Naive thymus-derived CD4-positive, alpha-beta T cell (primary cell): ENCODE results near the gene PTPRN2. TPM values are rescaled to one million over a fixed set of nuclear protein-coding genes. Genes with fewer than 3 reads are reported as not detected.
"Not testable (repeated sequence)": the region's sequence is repeated elsewhere in the genome, so short reads cannot be mapped to it uniquely, and the experiment has no call there.

ENCODE experiments used
- ATAC-seq: fragments of 150-1000 bp; cut with Tn5 transposase; 2 replicates; pipeline ENCODE4 v1.10.0; 2021; ENCODE audit warnings: mild to moderate bottlenecking, moderate library complexity
- CTCF ChIA-PET: fragments of 350-600 bp; sonication (Branson Sonifier 250); formaldehyde crosslinking; loops from one replicate; lab custom pipeline; 2021; ENCODE audit warnings: antibody characterized with exemption; lab: Charles Lee
- POLR2A ChIA-PET: fragments of 350-600 bp; sonication (Branson Sonifier 250); formaldehyde crosslinking; loops from one replicate; lab custom pipeline; 2021; ENCODE audit warnings: antibody characterized with exemption, inconsistent platforms; lab: Charles Lee
- DNase-seq, 9 donors: peaks; one replicate each; pipeline versions ENCODE4 v3.0.0 to v3.0.0-alpha.2; 2020 to 2022; ENCODE audit warnings: mixed read lengths in 1 of 9
- H3K27ac ChIP-seq: one replicate; pipeline ENCODE4 v1.7.0; 2013; ENCODE audit warnings: mild to moderate bottlenecking, low read depth, low read length, moderate library complexity
- H3K27me3 ChIP-seq, 2 donors: one replicate each; pipeline ENCODE4 v1.7.0; 2013; ENCODE audit warnings: low read length in 2 of 2, mild to moderate bottlenecking in 2 of 2, moderate library complexity in 2 of 2; ENCODE audit not compliant: control insufficient read depth in 2 of 2, insufficient read depth in 2 of 2
- H3K36me3 ChIP-seq, 3 experiments: 1 replicate in 2 of 3; 2 replicates in 1 of 3; pipeline ENCODE4 v1.7.0; 2013; ENCODE audit warnings: low read length in 3 of 3, mild to moderate bottlenecking in 3 of 3, moderate library complexity in 1 of 3; ENCODE audit not compliant: insufficient read depth in 3 of 3, control insufficient read depth in 2 of 3
- H3K4me1 ChIP-seq, 2 donors: one replicate each; pipeline ENCODE4 v1.7.0; 2013; ENCODE audit warnings: low read length in 2 of 2, mild to moderate bottlenecking in 2 of 2, moderate library complexity in 1 of 2; ENCODE audit not compliant: control insufficient read depth in 2 of 2, insufficient read depth in 2 of 2
- H3K4me3 ChIP-seq: 2 replicates; pipeline ENCODE4 v1.7.0; 2013; ENCODE audit warnings: mild to moderate bottlenecking, low read length
- H3K9me3 ChIP-seq, 3 experiments: 1 replicate in 2 of 3; 2 replicates in 1 of 3; pipeline ENCODE4 v1.7.0; 2013; ENCODE audit warnings: low read length in 3 of 3; ENCODE audit not compliant: control insufficient read depth in 2 of 3
- H3K27ac Mint-ChIP-seq, 9 donors: one replicate each; pipeline ENCODE4 v1.8.0; 2020 to 2022; ENCODE audit warnings: mixed read lengths in 9 of 9, mild to moderate bottlenecking in 8 of 9, moderate library complexity in 5 of 9, inconsistent platforms in 2 of 9
- H3K27me3 Mint-ChIP-seq, 5 donors: one replicate each; pipeline ENCODE4 v1.8.0; 2021 to 2022; ENCODE audit warnings: mixed read lengths in 5 of 5, mild to moderate bottlenecking in 1 of 5
- H3K36me3 Mint-ChIP-seq, 5 donors: one replicate each; pipeline ENCODE4 v1.8.0; 2020 to 2022; ENCODE audit warnings: mixed read lengths in 5 of 5, mild to moderate bottlenecking in 3 of 5, inconsistent platforms in 1 of 5
- H3K4me1 Mint-ChIP-seq, 7 donors: one replicate each; pipeline ENCODE4 v1.8.0; 2020 to 2022; ENCODE audit warnings: mixed read lengths in 7 of 7, mild to moderate bottlenecking in 3 of 7, inconsistent platforms in 1 of 7
- H3K4me3 Mint-ChIP-seq, 10 donors: one replicate each; pipeline ENCODE4 v1.8.0; 2020 to 2022; ENCODE audit warnings: mild to moderate bottlenecking in 10 of 10, mixed read lengths in 10 of 10, moderate library complexity in 6 of 10, inconsistent platforms in 2 of 10
- H3K9me3 Mint-ChIP-seq, 11 donors: one replicate each; pipeline ENCODE4 v1.8.0; 2020 to 2022; ENCODE audit warnings: mixed read lengths in 11 of 11, mild to moderate bottlenecking in 4 of 11, inconsistent platforms in 1 of 11, moderate library complexity in 1 of 11
- intact Hi-C, 2 donors: fragments of 100-400 bp; cut with micrococcal nuclease; formaldehyde crosslinking; loops; one replicate each; pipeline ENCODE4 v1.15.1; 2023
- polyA plus RNA-seq, 2 donors: library from polyadenylated mRNA; unstranded; fragments of 300-500 nt; fragmentation: Illumina TruSeq; gene quantifications; one replicate each; pipeline ENCODE4 v1.2.3, GENCODE V29; 2021
- total RNA-seq, 6 experiments: library from RNA in 5 of 6; stranded (reverse) in 5 of 6; gene quantifications; 1 replicate in 5 of 6; 2 replicates in 1 of 6; pipeline ENCODE4 v1.2.3 and lab custom pipeline; 2021 to 2026

PTPRN2 gene
- total and polyA plus RNA-seq, 7 experiments from 2014 or later, result 0.58 to 2.3 (median 1.4) TPM

GRCh38 chr7:158034571-158034970 lies 553.1 kb downstream of the PTPRN2 start:
- Mint-ChIP-seq H3K36me3 (peaks cover 0 to 14% (median 3%) of the 10 kb centered on the region in 5 donors), H3K9me3 (peaks cover under 1 to 48% (median 22%) of the 10 kb centered on the region in 11 donors), H3K27ac (no peak overlapping the region), H3K27me3 (peaks cover 0 to 29% (median 15%) of the 10 kb centered on the region in 5 donors), H3K4me3 (no peak overlapping the region), H3K4me1 (peaks cover 0 to 7% (median 0%) of the 10 kb centered on the region in 7 donors)
- CTCF ChIA-PET, result no interaction called here
- Histone ChIP-seq H3K4me1 (no peaks in the 10 kb centered on the region), H3K4me3 (no peak overlapping the region), H3K27ac (no peak overlapping the region), H3K27me3 (no peaks in the 10 kb centered on the region), H3K36me3 (no peaks in the 10 kb centered on the region), H3K9me3 (peaks cover 0 to 7% (median 0%) of the 10 kb centered on the region in 3 experiments)
- DNase-seq (no peak), ATAC-seq (no peak)
- POLR2A ChIA-PET, result no interaction called here
- intact Hi-C loops, result no loop called here

- DNase-seq, ATAC-seq, H3K4me1 Mint-ChIP-seq, H3K27ac Mint-ChIP-seq, H3K4me1 ChIP-seq, CTCF ChIA-PET, H3K27ac ChIP-seq, H3K36me3 ChIP-seq, H3K4me3 Mint-ChIP-seq, intact Hi-C loops, H3K27me3 ChIP-seq, H3K9me3 ChIP-seq, POLR2A ChIA-PET, H3K4me3 ChIP-seq: not testable (repeated sequence)
- Mint-ChIP-seq H3K27me3 (peaks cover 0 to 29% (median 15%) of the 10 kb centered on the region in 5 donors), H3K9me3 (peaks cover 0 to 41% (median 19%) of the 10 kb centered on the region in 11 donors), H3K36me3 (peaks cover 0 to 14% (median 3%) of the 10 kb centered on the region in 5 donors)
These were observed 553.7 kb downstream of the PTPRN2 start for GRCh38 chr7:158033925-158034324.

- H3K27ac ChIP-seq, result no peak overlapping the region
- no peak for ATAC-seq
- ChIA-PET CTCF (no interaction called here), POLR2A (no interaction called here)
- intact Hi-C loops, result no loop called here
- no peak overlapping the region for H3K4me3 ChIP-seq
- Mint-ChIP-seq H3K27me3 (peaks cover 0 to 31% (median 15%) of the 10 kb centered on the region in 5 donors), H3K4me1 (peaks cover 0 to 7% (median 0%) of the 10 kb centered on the region in 7 donors), H3K9me3 (peaks cover 0 to 37% (median 17%) of the 10 kb centered on the region in 11 donors), H3K4me3 (no peak overlapping the region), H3K27ac (no peak overlapping the region), H3K36me3 (peaks cover 0 to 14% (median 3%) of the 10 kb centered on the region in 5 donors)
- no peaks in the 10 kb centered on the region for H3K36me3 ChIP-seq
- H3K4me1 ChIP-seq, result no peaks in the 10 kb centered on the region
- no peaks in the 10 kb centered on the region for H3K9me3 ChIP-seq
- no peaks in the 10 kb centered on the region for H3K27me3 ChIP-seq
- DNase-seq, result no peak
These were observed 554.4 kb downstream of the PTPRN2 start for GRCh38 chr7:158033196-158033595.

- H3K4me3 Mint-ChIP-seq, result no peak overlapping the region
- H3K36me3 Mint-ChIP-seq, result peaks cover 0 to 14% (median 3%) of the 10 kb centered on the region in 5 donors
- CTCF ChIA-PET, result no interaction called here
- H3K27me3 ChIP-seq, result no peaks in the 10 kb centered on the region
- H3K4me3 ChIP-seq, result no peak overlapping the region
- peaks cover 0 to 35% (median 15%) of the 10 kb centered on the region in 5 donors for H3K27me3 Mint-ChIP-seq
- ATAC-seq (no peak), DNase-seq (no peak)
- no peaks in the 10 kb centered on the region for H3K4me1 ChIP-seq
- H3K9me3 ChIP-seq, result no peaks in the 10 kb centered on the region
- no peak overlapping the region for H3K27ac ChIP-seq
- H3K9me3 Mint-ChIP-seq, result peaks cover 0 to 31% (median 13%) of the 10 kb centered on the region in 11 donors
- peaks cover 0 to 7% (median 0%) of the 10 kb centered on the region in 7 donors for H3K4me1 Mint-ChIP-seq
- H3K36me3 ChIP-seq, result no peaks in the 10 kb centered on the region
- peak overlapping the region in 1 of 9 donors; percentile 28 for H3K27ac Mint-ChIP-seq
- intact Hi-C loops, result no loop called here
- POLR2A ChIA-PET, result no interaction called here
These were observed 555.0 kb downstream of the PTPRN2 start for GRCh38 chr7:158032561-158033115.

GRCh38 chr7:158031867-158032308 lies 555.7 kb downstream of the PTPRN2 start:
- no peak overlapping the region for H3K27ac Mint-ChIP-seq
- DNase-seq (no peak), ATAC-seq (no peak)
- Histone ChIP-seq H3K4me1 (no peaks in the 10 kb centered on the region), H3K27ac (no peak overlapping the region), H3K4me3 (no peak overlapping the region), H3K27me3 (no peaks in the 10 kb centered on the region), H3K9me3 (no peaks in the 10 kb centered on the region), H3K36me3 (no peaks in the 10 kb centered on the region)
- H3K4me3 Mint-ChIP-seq, result no peak overlapping the region
- intact Hi-C loops, result no loop called here
- ChIA-PET CTCF (interaction anchor here (0.6 kb wide), 1 partner anchor 18 kb away, joined by 4 read pairs; no protein-coding TSS in a partner anchor), POLR2A (no interaction called here)
- peaks cover 0 to 28% (median 12%) of the 10 kb centered on the region in 11 donors for H3K9me3 Mint-ChIP-seq
- H3K27me3 Mint-ChIP-seq, result peaks cover 0 to 35% (median 15%) of the 10 kb centered on the region in 5 donors
- peaks cover 0 to 14% (median 3%) of the 10 kb centered on the region in 5 donors for H3K36me3 Mint-ChIP-seq
- H3K4me1 Mint-ChIP-seq, result peaks cover 0 to 7% (median 0%) of the 10 kb centered on the region in 7 donors

GRCh38 chr7:158030566-158030965 lies 557.1 kb downstream of the PTPRN2 start:
- ChIA-PET POLR2A (no interaction called here), CTCF (no interaction called here)
- no peak overlapping the region for H3K27ac Mint-ChIP-seq
- Histone ChIP-seq H3K27me3 (no peaks in the 10 kb centered on the region), H3K4me3 (no peak overlapping the region), H3K27ac (no peak overlapping the region), H3K4me1 (no peaks in the 10 kb centered on the region), H3K36me3 (no peaks in the 10 kb centered on the region), H3K9me3 (no peaks in the 10 kb centered on the region)
- H3K9me3 Mint-ChIP-seq, result peaks cover 0 to 28% (median 12%) of the 10 kb centered on the region in 11 donors
- H3K4me1 Mint-ChIP-seq, result peaks cover 0 to 7% (median 0%) of the 10 kb centered on the region in 7 donors
- DNase-seq, result no peak
- intact Hi-C loops, result no loop called here
- peaks cover 0 to 35% (median 15%) of the 10 kb centered on the region in 5 donors for H3K27me3 Mint-ChIP-seq
- peaks cover 0 to 14% (median 3%) of the 10 kb centered on the region in 5 donors for H3K36me3 Mint-ChIP-seq
- ATAC-seq, result no peak
- no peak overlapping the region for H3K4me3 Mint-ChIP-seq

- H3K36me3 Mint-ChIP-seq, result peaks cover 0 to 14% (median 3%) of the 10 kb centered on the region in 5 donors
- no peaks in the 10 kb centered on the region for H3K36me3 ChIP-seq
- intact Hi-C loops, result no loop called here
These were observed 557.6 kb downstream of the PTPRN2 start for GRCh38 chr7:158030071-158030470.

More at GRCh38 chr7:158030071-158030470, 557.6 kb downstream of the PTPRN2 start:
- Mint-ChIP-seq H3K27me3 (peaks cover 0 to 32% (median 13%) of the 10 kb centered on the region in 5 donors), H3K4me1 (peaks cover 0 to 7% (median 0%) of the 10 kb centered on the region in 7 donors), H3K27ac (no peak overlapping the region), H3K4me3 (no peak overlapping the region), H3K9me3 (peaks cover 0 to 27% (median 12%) of the 10 kb centered on the region in 11 donors)
- CTCF ChIA-PET, result no interaction called here
- H3K4me1 ChIP-seq, result no peaks in the 10 kb centered on the region
- ATAC-seq (peak; percentile 4), DNase-seq (no peak)
- no peak overlapping the region for H3K4me3 ChIP-seq
- H3K9me3 ChIP-seq, result no peaks in the 10 kb centered on the region
- H3K27ac ChIP-seq, result no peak overlapping the region
- POLR2A ChIA-PET, result no interaction called here
- H3K27me3 ChIP-seq, result no peaks in the 10 kb centered on the region
